Colonic mucosa (tissue), 4 donors: ENCODE data around the gene AMY1A. TPM values are rescaled to one million over a fixed set of nuclear protein-coding genes. Genes with fewer than 3 reads are reported as not detected.
"Not testable (repeated sequence)": the region's sequence is repeated elsewhere in the genome, so short reads cannot be mapped to it uniquely, and the experiment has no call there.

ENCODE experiments used
- DNase-seq: peaks from one replicate; pipeline ENCODE4 v3.0.0-alpha.2; 2020
- H3K27ac ChIP-seq: fragments of 200-600 bp; one replicate; pipeline ENCODE4 v1.8.0; 2021
- H3K27me3 ChIP-seq: fragments of 200-600 bp; one replicate; pipeline ENCODE4 v1.8.0; 2021
- H3K36me3 ChIP-seq: fragments of 200-600 bp; one replicate; pipeline ENCODE4 v1.8.0; 2021
- H3K4me1 ChIP-seq: fragments of 200-600 bp; one replicate; pipeline ENCODE4 v1.8.0; 2021; ENCODE audit warnings: mild to moderate bottlenecking
- H3K4me3 ChIP-seq: fragments of 200-600 bp; one replicate; pipeline ENCODE4 v1.8.0; 2021
- H3K9ac ChIP-seq, 2 donors: one replicate each; pipeline ENCODE4 v1.7.0; 2013; ENCODE audit warnings: control low read depth in 2 of 2, low read depth in 2 of 2, low read length in 2 of 2
- H3K9me3 ChIP-seq: fragments of 200-600 bp; one replicate; pipeline ENCODE4 v1.8.0; 2021
- intact Hi-C: fragments of 100-400 bp; cut with DNase I; formaldehyde crosslinking; loops from one replicate; pipeline ENCODE4 v1.14.1; 2022
- total RNA-seq, 2 donors: library from RNA; stranded (reverse); fragmentation: NEBNext Ultra II Directional in 1 of 2; extraction: Animal tissue kit (Norgen Biotek cat#: 25700) in 1 of 2; gene quantifications; one replicate each; pipeline ENCODE4 v1.2.1, GENCODE V29; 2021
- donor health status: healthy.
- donor health status: DM: no; HTN: no; CAD: no.
- donor health status: DM: no; HTN: no; CAD: no.

Gene AMY1A
- total RNA-seq, 2 donors from 2014 or later = not detected

GRCh38 chr1:103701256-103701655 lies 45.7 kb downstream of the AMY1A start:
- H3K27me3 ChIP-seq, H3K36me3 ChIP-seq, H3K4me3 ChIP-seq, H3K9ac ChIP-seq, intact Hi-C loops, H3K9me3 ChIP-seq, DNase-seq, H3K4me1 ChIP-seq, H3K27ac ChIP-seq: not testable (repeated sequence)

- DNase-seq, H3K9me3 ChIP-seq, H3K27me3 ChIP-seq, H3K27ac ChIP-seq, H3K36me3 ChIP-seq, H3K9ac ChIP-seq, H3K4me3 ChIP-seq, H3K4me1 ChIP-seq, intact Hi-C loops: not testable (repeated sequence)
Observed at GRCh38 chr1:103707670-103708069, 52.1 kb downstream of the AMY1A start.

GRCh38 chr1:103710381-103710780 lies 54.8 kb downstream of the AMY1A start:
- H3K9me3 ChIP-seq, H3K9ac ChIP-seq, DNase-seq, H3K4me1 ChIP-seq, intact Hi-C loops, H3K36me3 ChIP-seq, H3K27me3 ChIP-seq, H3K4me3 ChIP-seq, H3K27ac ChIP-seq: not testable (repeated sequence)

Other genes starting within 250 kb of the AMY1A start
- 10 to 100 TPM; 18.8 to 19.0 TPM for gene RNPC3, start 130.1 kb upstream of the AMY1A start, total RNA-seq
- gene AMY2B, start 84.2 kb upstream of the AMY1A start, total RNA-seq = 1 to 10 TPM; 6.6 to 8.5 TPM
- 1 to 10 TPM in 1 of 2 donors, not detected in 1; 1.4 TPM for gene AMY2A, start 38.3 kb upstream of the AMY1A start, total RNA-seq
- not detected for gene AMY1B, start 40.5 kb downstream of the AMY1A start, total RNA-seq
- gene AMY1C, start 94.1 kb downstream of the AMY1A start, total RNA-seq = not detected